Measurements from ENCODE around the gene RBMS1. TPM values are rescaled to one million over a fixed set of nuclear protein-coding genes. Genes with fewer than 3 reads are reported as not detected.
"Not testable (repeated sequence)": the region's sequence is repeated elsewhere in the genome, so short reads cannot be mapped to it uniquely, and the experiment has no call there.

RBMS1 gene
- total RNA-seq, 1 donor, result 121 TPM

DNA sequence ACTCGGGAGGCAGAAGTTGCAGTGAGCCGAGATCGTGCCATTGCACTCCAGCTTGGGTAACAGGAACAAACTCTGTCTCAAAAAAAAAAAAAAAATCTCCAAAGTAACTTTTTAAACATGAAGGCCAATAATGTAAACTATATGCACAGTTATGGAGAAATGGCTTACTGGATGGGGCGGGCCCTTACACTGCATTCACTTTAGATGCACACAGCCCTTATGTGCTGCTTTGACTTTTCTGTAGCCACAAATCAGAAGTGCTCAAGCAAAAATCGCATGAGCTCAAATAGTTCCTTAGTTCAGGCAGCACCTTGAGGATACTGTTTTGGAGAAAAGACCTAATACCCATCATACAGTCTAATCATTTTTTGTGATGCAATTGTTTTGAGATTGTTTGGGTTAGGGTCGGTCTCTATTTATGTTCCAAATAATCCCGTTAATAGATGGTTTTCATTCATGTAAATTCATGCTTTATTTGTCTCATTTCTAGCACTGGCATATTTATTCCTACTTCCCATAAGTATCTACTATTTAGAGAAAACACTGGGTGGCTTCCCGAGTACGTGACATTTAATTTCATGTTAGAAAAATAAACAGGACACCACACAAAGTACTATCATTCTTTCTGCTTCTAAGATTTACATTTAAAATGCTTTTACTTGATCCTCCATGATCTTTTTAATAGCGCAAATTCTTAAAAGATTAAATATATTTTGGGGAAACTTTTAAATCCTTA is 34.7 kb downstream of the RBMS1 start:
- no peak overlapping the region for H3K4me3 ChIP-seq (ENCODE audit: low read depth, low read length)
- peak; percentile 54 for DNase-seq (ENCODE audit: low read depth)
- TF ChIP-seq, protein P1, sequence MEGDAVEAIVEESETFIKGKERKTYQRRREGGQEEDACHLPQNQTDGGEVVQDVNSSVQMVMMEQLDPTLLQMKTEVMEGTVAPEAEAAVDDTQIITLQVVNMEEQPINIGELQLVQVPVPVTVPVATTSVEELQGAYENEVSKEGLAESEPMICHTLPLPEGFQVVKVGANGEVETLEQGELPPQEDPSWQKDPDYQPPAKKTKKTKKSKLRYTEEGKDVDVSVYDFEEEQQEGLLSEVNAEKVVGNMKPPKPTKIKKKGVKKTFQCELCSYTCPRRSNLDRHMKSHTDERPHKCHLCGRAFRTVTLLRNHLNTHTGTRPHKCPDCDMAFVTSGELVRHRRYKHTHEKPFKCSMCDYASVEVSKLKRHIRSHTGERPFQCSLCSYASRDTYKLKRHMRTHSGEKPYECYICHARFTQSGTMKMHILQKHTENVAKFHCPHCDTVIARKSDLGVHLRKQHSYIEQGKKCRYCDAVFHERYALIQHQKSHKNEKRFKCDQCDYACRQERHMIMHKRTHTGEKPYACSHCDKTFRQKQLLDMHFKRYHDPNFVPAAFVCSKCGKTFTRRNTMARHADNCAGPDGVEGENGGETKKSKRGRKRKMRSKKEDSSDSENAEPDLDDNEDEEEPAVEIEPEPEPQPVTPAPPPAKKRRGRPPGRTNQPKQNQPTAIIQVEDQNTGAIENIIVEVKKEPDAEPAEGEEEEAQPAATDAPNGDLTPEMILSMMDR (IDR thresholded peaks at IDR 0.05; ENCODE audit: insufficient read depth, low read depth, low read length), result no peak

DNA sequence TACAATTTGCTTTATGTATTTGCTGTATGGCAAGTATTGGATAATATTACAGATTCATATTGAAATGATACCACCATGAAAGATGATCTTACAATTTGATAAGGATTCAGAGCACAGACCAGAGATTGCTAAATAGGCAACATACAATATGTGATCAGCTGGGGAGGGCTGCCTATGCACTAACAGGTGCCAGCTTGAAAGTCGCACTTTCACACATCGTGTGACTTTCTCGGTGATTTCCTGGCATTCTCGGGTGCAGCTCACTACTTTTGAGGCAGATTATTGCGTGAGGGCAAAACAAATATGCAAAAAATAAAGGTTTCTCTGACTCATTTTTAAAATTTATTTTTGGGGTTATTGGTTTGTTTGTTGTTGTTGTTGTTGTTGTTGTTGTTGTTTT is 36.0 kb downstream of the RBMS1 start:
- TF ChIP-seq, protein P1 (IDR thresholded peaks at IDR 0.05; ENCODE audit: insufficient read depth, low read depth, low read length), result no peak
- no peak overlapping the region for H3K4me3 ChIP-seq (ENCODE audit: low read depth, low read length)
- DNase-seq (ENCODE audit: low read depth), result no peak

DNA sequence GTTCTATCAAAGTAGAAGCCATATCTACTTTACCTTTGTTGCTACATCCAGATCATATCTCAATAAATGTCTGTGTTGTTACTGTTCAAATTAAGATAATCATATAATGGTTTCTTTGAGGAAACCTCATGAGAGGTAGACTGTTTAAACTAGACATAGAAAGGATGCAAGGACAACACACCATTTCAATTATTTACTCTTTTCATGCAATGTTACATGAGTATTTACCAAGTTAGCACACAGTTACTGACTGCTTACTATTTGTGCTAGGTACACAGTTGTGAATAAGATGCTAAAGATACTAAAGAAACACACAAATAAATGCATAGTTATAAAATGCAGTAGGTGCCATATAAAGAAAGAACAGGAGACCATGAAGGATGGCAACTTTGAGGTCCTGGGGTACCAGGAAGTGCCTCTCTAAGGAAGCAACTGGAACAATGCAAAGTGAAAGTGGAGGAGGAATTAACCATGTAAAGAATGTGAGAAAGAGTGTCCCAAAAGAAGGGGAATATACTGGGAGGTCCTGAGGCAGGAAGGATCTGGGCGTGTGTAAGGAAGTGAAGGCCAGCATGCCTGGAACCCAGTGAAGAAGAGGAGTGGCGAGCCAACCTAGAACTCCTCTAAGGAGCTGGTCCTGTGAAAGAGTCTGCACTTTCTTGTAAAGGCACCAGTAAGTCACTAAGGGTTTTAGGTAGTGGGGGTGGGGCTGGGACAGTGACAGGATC is 39.4 kb downstream of the RBMS1 start:
- no peak overlapping the region for H3K4me3 ChIP-seq (ENCODE audit: low read depth, low read length)
- DNase-seq (ENCODE audit: low read depth), result no peak

DNA sequence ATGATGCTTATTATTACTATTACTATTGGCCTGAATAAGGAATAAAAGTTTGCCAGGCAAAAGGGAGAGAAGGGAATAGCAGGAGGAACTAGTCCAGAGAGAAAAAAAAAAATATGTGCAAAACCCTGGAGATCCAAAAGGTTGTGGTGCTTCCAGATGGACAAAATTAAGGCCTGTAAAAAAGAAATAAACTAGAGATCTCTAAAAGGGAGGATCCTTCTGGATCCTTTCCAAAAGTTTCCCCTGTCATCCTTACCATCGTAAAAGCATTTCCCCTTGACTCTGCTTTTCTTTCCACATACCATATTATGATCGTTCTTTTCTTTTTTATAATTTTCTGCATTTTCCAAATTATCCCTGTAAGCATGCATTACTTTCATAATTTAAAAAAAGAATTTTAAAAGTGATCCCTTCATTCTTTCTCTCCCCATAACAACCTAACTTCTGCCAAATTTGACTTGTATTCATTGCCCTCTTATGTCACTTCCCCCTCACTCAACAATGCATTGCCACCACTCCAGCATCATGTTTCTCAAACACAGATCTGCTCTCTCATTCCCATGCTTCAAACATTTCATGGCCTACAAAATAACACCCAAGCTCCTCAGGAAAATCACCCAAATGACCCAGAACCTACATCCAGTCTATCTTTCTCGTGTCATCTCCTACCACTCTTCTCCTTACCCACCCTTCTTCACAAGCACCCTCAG is 40.3 kb downstream of the RBMS1 start:
- no peak overlapping the region for H3K4me3 ChIP-seq (ENCODE audit: low read depth, low read length)
- TF ChIP-seq, protein P1 (IDR thresholded peaks at IDR 0.05; ENCODE audit: insufficient read depth, low read depth, low read length), result no peak
- DNase-seq (ENCODE audit: low read depth), result no peak

More for the DNA sequence above, 39.4 kb downstream of the RBMS1 start:
- TF ChIP-seq, protein P1 (IDR thresholded peaks at IDR 0.05; ENCODE audit: insufficient read depth, low read depth, low read length), result no peak

DNA sequence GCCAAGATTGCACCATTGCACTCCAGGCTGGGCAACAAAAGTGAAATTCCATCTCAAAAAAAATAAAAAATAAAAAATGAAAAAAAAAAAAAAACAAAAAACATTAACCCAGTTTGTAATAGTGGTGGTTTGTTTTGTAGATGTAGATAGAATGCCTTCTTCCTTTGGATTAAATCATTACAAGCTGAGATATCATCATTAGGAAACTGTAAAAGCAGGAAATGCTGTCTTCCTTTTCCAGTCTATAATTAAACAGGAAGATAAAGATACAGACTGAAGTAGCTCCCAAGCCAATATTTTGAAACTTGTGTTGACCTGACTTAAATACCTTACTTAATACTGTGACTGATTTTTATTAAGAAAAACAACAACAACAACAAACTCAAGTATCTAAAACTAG is 43.1 kb downstream of the RBMS1 start:
- TF ChIP-seq, protein P1 (IDR thresholded peaks at IDR 0.05; ENCODE audit: insufficient read depth, low read depth, low read length), result no peak
- H3K4me3 ChIP-seq (ENCODE audit: low read depth, low read length), result no peak overlapping the region
- no peak for DNase-seq (ENCODE audit: low read depth)

DNA sequence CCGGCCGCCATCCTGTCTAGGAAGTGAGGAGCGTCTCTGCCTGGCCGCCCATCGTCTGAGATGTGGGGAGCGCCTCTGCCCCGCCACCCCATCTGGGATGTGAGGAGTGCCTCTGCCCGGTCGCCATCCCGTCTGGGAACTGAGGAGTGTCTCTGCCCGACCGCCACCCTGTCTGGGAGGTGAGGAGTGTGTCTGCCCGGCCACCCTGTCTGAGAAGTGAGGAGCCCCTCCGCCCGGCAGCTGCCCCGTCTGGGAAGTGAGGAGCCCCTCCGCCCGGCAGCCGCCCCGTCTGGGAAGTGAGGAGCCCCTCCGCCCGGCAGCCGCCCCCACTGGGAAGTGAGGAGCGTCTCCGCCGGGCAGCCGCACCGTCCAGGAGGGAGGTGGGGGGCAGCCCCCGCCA is 44.8 kb downstream of the RBMS1 start:
- not testable (repeated sequence) for H3K4me3 ChIP-seq (ENCODE audit: low read depth, low read length); DNase-seq (ENCODE audit: low read depth)

DNA sequence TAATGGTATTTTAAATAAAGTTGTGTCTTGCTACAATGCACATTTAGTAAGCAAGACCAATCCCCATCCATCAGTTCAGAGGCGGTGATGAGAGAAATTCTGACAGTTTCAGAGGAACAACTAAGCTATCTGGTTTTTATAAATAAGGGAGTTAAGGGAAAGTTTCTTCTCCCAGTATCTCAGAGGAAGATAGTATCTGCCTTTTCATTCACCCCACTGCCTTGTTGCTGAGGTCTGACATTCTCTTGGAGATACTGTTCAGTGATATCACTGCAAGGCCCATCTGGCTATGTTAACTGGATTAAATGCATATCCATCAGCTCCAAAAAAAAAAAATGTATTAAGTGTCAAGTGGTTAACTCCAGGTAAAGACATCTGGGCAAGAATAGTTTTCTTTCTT is 47.9 kb downstream of the RBMS1 start:
- DNase-seq (ENCODE audit: low read depth), result no peak
- TF ChIP-seq, protein P1 (IDR thresholded peaks at IDR 0.05; ENCODE audit: insufficient read depth, low read depth, low read length), result no peak
- no peak overlapping the region for H3K4me3 ChIP-seq (ENCODE audit: low read depth, low read length)

Measured in fibroblast of villous mesenchyme (primary cell).